HG03571 (cell line): ENCODE results near the gene ZNF57.
A peak's percentile ranks its signal among the peaks of the same experiment; 100 is the strongest.
"Not testable (repeated sequence)": the region's sequence is repeated elsewhere in the genome, so short reads cannot be mapped to it uniquely, and the experiment has no call there.

ENCODE experiments used
- ATAC-seq: cut with Tn5 transposase; IDR thresholded peaks from one replicate; pipeline ENCODE4 v1.9.1; 2021; ENCODE audit not compliant: unreplicated experiment

The ZNF57 gene

DNA sequence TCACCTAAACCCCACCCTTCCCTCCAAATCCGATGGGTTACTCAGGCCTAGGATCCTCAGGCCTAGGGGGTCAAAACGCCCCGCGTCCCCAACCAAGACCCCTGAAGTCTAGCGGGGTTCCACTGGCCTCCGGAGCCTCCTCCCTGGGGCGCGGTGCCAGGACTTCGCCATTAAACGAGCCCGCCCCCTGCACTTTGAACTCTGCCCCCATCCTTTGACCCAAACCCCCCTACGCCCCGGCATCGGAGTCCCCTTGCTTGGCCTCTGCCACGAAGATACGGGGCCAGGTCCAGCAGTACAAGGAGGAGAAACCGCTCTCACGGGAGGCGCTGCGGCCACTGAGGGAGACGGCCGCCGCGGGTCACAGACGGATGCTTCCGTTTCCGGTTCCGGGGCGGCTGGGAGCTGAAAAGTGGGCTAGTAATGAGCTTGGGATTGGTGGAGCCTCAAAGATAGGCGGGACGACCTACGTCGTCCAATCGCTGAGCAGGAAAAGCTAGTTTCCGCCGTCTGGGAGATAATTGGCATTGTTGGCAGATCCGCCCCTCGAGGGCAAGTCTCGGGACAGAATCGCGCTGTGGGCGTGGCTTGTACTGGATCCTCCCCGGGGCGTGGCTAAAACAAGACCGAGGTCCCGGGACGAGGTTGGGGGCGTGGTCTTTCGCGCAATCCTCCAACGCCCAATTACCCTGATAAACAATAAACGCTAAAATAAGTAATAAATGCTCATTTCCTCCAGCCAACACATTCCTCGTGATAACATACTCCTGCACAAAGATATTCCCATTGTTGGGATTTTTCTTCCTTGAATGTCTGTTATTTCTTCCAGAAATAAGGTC lies 49.8 kb downstream of the ZNF57 start:
- ATAC-seq, result peak; percentile 93

DNA sequence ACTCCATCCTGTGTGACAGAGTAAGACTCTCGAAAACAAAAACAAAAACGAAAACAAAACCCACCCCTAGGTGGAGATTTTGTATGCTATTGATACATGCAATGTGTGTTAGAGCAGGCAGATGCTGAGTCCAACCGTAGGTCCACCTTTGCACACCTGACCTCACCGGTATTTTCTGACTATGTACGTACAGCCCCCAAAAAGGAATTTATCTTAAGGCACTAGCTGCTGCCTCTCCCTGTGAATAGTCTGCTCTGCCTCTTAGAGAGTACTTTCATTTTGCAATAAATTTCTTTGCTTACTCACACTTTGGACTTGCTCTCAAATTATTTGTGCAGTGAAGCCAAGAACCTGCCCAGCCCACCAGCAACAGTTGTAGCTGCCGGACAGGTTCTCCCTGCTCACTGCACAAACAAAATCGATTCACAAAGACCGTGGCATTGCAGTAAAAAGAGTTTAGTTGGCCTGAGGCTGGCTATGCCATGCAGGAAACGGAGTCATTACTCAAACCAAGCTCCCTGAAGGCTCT lies 52.3 kb downstream of the ZNF57 start:
- no peak for ATAC-seq

DNA sequence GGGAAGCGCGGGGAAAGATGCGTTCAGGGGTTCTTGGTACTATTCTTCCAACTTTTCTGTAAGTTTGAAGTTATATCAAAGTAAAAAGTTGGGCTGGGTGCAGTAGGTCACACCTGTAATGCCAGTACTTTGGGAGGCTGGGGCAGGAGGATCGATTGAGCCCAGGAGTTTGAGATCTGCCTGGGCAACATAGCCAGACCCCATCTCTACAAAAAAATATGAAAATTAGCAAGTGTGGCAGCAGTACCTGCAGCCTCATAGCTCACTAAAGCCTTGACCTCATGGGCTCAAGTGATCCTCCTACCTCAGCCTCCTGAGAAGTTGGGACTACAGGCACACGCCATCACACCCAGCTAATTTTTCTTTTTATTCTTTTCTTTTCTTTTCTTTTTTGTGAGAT lies 56.4 kb downstream of the ZNF57 start:
- ATAC-seq, result no peak

DNA sequence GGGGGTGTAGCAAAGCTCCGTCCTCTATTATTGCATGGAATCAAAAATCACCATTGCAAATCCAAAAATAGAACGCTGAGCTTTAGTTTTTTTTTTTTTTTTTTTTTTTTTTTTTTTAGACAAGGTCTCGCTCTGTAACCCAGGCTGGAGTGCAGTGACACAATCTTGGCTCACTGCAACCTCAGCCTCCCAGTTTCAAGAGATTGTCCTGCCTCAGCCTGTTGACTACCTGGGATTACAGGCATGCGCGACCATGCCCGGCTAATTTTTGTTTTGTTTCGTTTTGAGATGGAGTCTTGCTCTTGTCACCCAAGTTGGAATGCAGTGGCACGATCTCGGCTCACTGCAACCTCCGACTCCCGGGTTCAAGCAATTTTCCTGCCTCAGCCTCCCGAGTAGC lies 59.4 kb downstream of the ZNF57 start:
- no peak for ATAC-seq

DNA sequence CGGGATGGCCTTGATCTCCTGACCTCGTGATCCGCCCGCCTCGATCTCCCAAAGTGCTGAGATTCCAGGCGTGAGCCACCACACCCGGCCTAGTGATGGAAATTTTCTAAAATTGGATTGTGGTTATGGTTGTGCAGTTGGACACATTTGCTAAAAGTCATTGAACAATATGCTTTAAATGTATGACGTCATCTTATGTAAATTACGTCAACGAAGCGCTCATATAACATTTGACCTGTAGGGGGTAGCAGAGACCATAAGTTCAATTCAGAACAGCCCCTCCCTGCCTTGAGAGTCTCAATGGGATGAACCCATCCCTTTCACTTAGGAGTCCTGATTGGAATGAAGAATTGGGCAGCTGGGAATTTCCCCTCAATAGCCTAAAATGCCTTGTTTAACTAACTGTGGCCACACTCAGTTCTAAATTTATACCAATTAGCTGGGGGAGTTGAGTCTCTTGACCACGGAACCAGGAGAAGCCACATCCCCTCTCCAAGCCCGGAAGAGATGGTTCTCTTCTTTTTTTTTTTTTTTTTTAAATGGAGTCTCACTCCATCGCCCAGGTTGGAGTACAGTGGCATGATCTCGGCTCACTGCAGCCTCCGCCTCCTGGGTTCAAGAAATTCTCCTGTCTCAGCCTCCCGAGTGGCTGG lies 61.4 kb downstream of the ZNF57 start:
- ATAC-seq, result no peak

DNA sequence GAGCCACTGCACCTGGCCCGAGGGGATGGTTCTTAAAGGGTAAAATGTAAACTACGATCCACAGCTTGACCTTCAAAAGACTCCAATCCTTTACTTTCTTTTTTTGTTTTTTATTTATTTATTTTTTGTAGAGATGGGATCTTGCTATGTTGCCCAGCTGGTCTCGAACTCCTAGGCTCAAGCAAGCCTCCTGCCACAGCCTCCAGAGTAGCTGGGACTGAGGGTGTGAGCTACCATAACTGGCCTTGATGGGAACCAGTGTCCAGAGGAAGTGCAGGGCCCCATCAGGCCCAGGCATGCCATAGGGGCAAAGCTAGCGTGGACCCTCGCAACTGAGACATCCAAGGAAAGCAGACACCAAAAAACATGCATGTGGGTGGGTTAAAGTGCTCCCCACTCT lies 62.4 kb downstream of the ZNF57 start:
- no peak for ATAC-seq

DNA sequence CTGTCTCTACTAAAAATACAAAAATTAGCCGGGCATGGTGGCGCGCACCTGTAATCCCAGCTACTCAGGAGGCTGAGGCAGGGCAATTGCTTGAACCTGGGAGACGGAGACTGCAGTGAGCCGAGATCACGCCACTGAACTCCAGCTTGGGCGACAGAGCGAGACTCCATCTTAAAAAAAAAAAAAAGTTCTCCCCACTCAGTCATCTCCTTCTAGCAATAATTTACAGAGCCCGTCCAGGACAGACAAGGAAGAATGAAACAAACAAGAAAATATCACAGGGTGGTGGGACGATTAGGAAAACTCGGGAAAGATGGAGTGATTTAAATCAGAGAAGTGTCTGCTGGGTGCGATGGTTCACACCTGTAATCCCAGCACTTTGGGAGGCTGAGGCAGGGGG lies 62.9 kb downstream of the ZNF57 start:
- ATAC-seq, result not testable (repeated sequence)

DNA sequence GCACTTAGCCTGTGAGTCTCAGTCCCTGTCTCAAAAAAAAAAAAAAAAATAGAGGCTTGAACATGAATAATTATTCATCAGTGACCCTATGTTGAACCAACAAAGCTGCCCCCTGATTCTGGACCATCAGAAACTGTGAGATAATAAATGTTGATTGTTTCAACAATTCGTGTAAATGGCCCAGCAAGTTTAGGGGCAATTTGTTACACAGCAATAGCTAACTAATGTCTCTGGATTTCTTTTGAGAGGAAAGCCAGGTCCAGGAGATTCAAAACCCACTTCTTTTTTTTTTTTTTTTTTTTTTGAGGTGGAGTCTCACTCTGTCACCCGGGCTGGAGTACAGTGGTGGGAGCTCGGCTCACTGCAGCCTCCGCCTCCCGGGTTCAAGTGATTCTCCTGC lies 64.1 kb downstream of the ZNF57 start:
- no peak for ATAC-seq

DNA sequence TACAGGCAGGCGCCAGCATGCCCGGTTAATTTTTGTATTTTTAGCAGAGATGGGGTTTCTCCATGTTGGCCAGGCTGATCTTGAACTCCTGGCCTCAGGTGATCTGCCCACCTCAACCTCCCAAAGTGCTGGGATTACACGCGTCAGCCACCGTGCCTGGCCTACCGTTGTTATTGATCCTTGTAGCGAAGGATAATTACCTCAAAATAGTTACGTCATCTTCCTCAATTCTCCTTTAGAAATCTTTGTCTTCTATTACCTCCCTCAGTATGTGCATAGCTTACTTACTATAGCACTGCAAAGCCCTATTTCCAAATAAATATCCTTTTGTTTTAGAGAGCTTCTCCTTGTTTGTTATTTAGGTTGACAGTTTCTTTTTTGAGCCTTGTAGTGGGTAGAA lies 67.2 kb downstream of the ZNF57 start:
- no peak for ATAC-seq
